Stimulated activated effector memory CD8-positive, alpha-beta T cell treated with anti-CD3 and anti-CD28 coated beads, Interleukin-12 subunit alpha, Interleukin-12 subunit beta, amount 100 ng/mL, for 72 hours (primary cell): ENCODE measurements around the gene COX10.
"Not testable (repeated sequence)": the region's sequence is repeated elsewhere in the genome, so short reads cannot be mapped to it uniquely, and the experiment has no call there.

Experiments used
- ATAC-seq: fragments of 150-1000 bp; cut with Tn5 transposase; 2 replicates; pipeline ENCODE4 v1.10.0; 2021
- DNase-seq, 2 donors: peaks; one replicate each; pipeline ENCODE4 v3.0.0; 2021 to 2022; ENCODE audit warnings: low spot score in 2 of 2
- H3K27ac Mint-ChIP-seq: one replicate; pipeline ENCODE4 v1.8.0; 2022; ENCODE audit warnings: mild to moderate bottlenecking, mixed read lengths
- H3K36me3 Mint-ChIP-seq: one replicate; pipeline ENCODE4 v1.8.0; 2022; ENCODE audit warnings: mild to moderate bottlenecking, mixed read lengths
- H3K4me1 Mint-ChIP-seq: one replicate; pipeline ENCODE4 v1.8.0; 2022; ENCODE audit warnings: mixed read lengths
- H3K4me3 Mint-ChIP-seq: one replicate; pipeline ENCODE4 v1.8.0; 2022; ENCODE audit warnings: mild to moderate bottlenecking, mixed read lengths
- H3K9me3 Mint-ChIP-seq: one replicate; pipeline ENCODE4 v1.8.0; 2022; ENCODE audit warnings: mixed read lengths

Gene COX10

GRCh38 chr17:14209215-14209614, 139.9 kb downstream of the COX10 start:
- Mint-ChIP-seq H3K9me3 (peaks cover 2% of the 10 kb centered on the region), H3K4me3 (no peak overlapping the region), H3K36me3 (peaks cover 32% of the 10 kb centered on the region), H3K27ac (no peak overlapping the region), H3K4me1 (peaks cover 42% of the 10 kb centered on the region)
- ATAC-seq = no peak
- no peak for DNase-seq

GRCh38 chr17:14211246-14211645, 141.9 kb downstream of the COX10 start:
- ATAC-seq = peak; percentile 34
- no peak for DNase-seq
- H3K4me1 Mint-ChIP-seq = peaks cover 21% of the 10 kb centered on the region
- no peak overlapping the region for H3K4me3 Mint-ChIP-seq
- H3K9me3 Mint-ChIP-seq = peaks cover 2% of the 10 kb centered on the region
- H3K27ac Mint-ChIP-seq = peak overlapping the region; percentile 53
- peaks cover 17% of the 10 kb centered on the region for H3K36me3 Mint-ChIP-seq

- Mint-ChIP-seq H3K27ac (no peak overlapping the region), H3K4me3 (no peak overlapping the region), H3K9me3 (peaks cover 2% of the 10 kb centered on the region), H3K4me1 (peaks cover 18% of the 10 kb centered on the region), H3K36me3 (peaks cover 17% of the 10 kb centered on the region)
- DNase-seq = no peak
- ATAC-seq = no peak
Observed at GRCh38 chr17:14211801-14212200, 142.5 kb downstream of the COX10 start.

- Mint-ChIP-seq H3K4me1 (peaks cover 15% of the 10 kb centered on the region), H3K9me3 (peaks cover 2% of the 10 kb centered on the region), H3K27ac (no peak overlapping the region), H3K4me3 (no peak overlapping the region), H3K36me3 (peaks cover 14% of the 10 kb centered on the region)
- ATAC-seq (no peak), DNase-seq (no peak)
Observed at GRCh38 chr17:14212401-14212800, 143.1 kb downstream of the COX10 start.

GRCh38 chr17:14214271-14214670, 145.0 kb downstream of the COX10 start:
- no peak overlapping the region for H3K4me3 Mint-ChIP-seq
- peaks cover 10% of the 10 kb centered on the region for H3K36me3 Mint-ChIP-seq
- peaks cover 11% of the 10 kb centered on the region for H3K4me1 Mint-ChIP-seq
- ATAC-seq (no peak), DNase-seq (no peak)
- H3K27ac Mint-ChIP-seq = peak overlapping the region; percentile 48
- peaks cover 2% of the 10 kb centered on the region for H3K9me3 Mint-ChIP-seq

GRCh38 chr17:14222611-14223010, 153.3 kb downstream of the COX10 start:
- H3K36me3 Mint-ChIP-seq = no peaks in the 10 kb centered on the region
- H3K9me3 Mint-ChIP-seq = no peaks in the 10 kb centered on the region
- H3K27ac Mint-ChIP-seq = no peak overlapping the region
- H3K4me1 Mint-ChIP-seq = no peaks in the 10 kb centered on the region
- H3K4me3 Mint-ChIP-seq = no peak overlapping the region
- DNase-seq = no peak
- no peak for ATAC-seq

GRCh38 chr17:14225254-14225980, 156.1 kb downstream of the COX10 start:
- no peaks in the 10 kb centered on the region for H3K36me3 Mint-ChIP-seq
- no peaks in the 10 kb centered on the region for H3K4me1 Mint-ChIP-seq
- H3K9me3 Mint-ChIP-seq = no peaks in the 10 kb centered on the region
- H3K4me3 Mint-ChIP-seq = no peak overlapping the region
- DNase-seq = no peak
- no peak for ATAC-seq
- H3K27ac Mint-ChIP-seq = no peak overlapping the region

GRCh38 chr17:14227052-14227451, 157.7 kb downstream of the COX10 start:
- no peak for DNase-seq
- H3K36me3 Mint-ChIP-seq = no peaks in the 10 kb centered on the region

GRCh38 chr17:14228903-14229302, 159.6 kb downstream of the COX10 start:
- Mint-ChIP-seq H3K4me3 (no peak overlapping the region), H3K9me3 (no peaks in the 10 kb centered on the region), H3K27ac (no peak overlapping the region), H3K4me1 (no peaks in the 10 kb centered on the region), H3K36me3 (no peaks in the 10 kb centered on the region)
- ATAC-seq = no peak
- no peak for DNase-seq

More at GRCh38 chr17:14227052-14227451, 157.7 kb downstream of the COX10 start:
- ATAC-seq = no peak
- Mint-ChIP-seq H3K4me1 (no peaks in the 10 kb centered on the region), H3K4me3 (no peak overlapping the region), H3K9me3 (no peaks in the 10 kb centered on the region), H3K27ac (no peak overlapping the region)

GRCh38 chr17:14231187-14231586, 161.9 kb downstream of the COX10 start:
- not testable (repeated sequence) for H3K4me3 Mint-ChIP-seq, H3K9me3 Mint-ChIP-seq, ATAC-seq, H3K4me1 Mint-ChIP-seq, DNase-seq, H3K27ac Mint-ChIP-seq, H3K36me3 Mint-ChIP-seq

- not testable (repeated sequence) for H3K27ac Mint-ChIP-seq, H3K4me3 Mint-ChIP-seq, H3K36me3 Mint-ChIP-seq, H3K9me3 Mint-ChIP-seq, H3K4me1 Mint-ChIP-seq, DNase-seq, ATAC-seq
Observed at GRCh38 chr17:14235047-14235446, 165.7 kb downstream of the COX10 start.

GRCh38 chr17:14236032-14236431, 166.7 kb downstream of the COX10 start:
- DNase-seq, H3K4me1 Mint-ChIP-seq, H3K4me3 Mint-ChIP-seq, H3K36me3 Mint-ChIP-seq, H3K27ac Mint-ChIP-seq, H3K9me3 Mint-ChIP-seq: not testable (repeated sequence)
- ATAC-seq = peak; percentile 26

- not testable (repeated sequence) for ATAC-seq, H3K36me3 Mint-ChIP-seq, H3K4me3 Mint-ChIP-seq, H3K27ac Mint-ChIP-seq, DNase-seq, H3K9me3 Mint-ChIP-seq, H3K4me1 Mint-ChIP-seq
Observed at GRCh38 chr17:14236762-14237161, 167.5 kb downstream of the COX10 start, which contains the start of gene CDRT15. CDRT15 (minus strand) TSS chr17:14236862; CDS start chr17:14236833, 29 bp downstream.

GRCh38 chr17:14239271-14239670, 170.0 kb downstream of the COX10 start:
- not testable (repeated sequence) for ATAC-seq, H3K9me3 Mint-ChIP-seq, H3K4me3 Mint-ChIP-seq, H3K36me3 Mint-ChIP-seq, H3K27ac Mint-ChIP-seq, H3K4me1 Mint-ChIP-seq, DNase-seq

GRCh38 chr17:14245002-14245401, 175.7 kb downstream of the COX10 start:
- ATAC-seq (no peak), DNase-seq (no peak)
- no peaks in the 10 kb centered on the region for H3K9me3 Mint-ChIP-seq
- no peaks in the 10 kb centered on the region for H3K4me1 Mint-ChIP-seq
- H3K27ac Mint-ChIP-seq = no peak overlapping the region
- no peaks in the 10 kb centered on the region for H3K36me3 Mint-ChIP-seq
- no peak overlapping the region for H3K4me3 Mint-ChIP-seq

GRCh38 chr17:14245629-14246028, 176.3 kb downstream of the COX10 start:
- ATAC-seq (no peak), DNase-seq (no peak)
- no peaks in the 10 kb centered on the region for H3K4me1 Mint-ChIP-seq
- no peak overlapping the region for H3K4me3 Mint-ChIP-seq
- no peaks in the 10 kb centered on the region for H3K36me3 Mint-ChIP-seq
- no peak overlapping the region for H3K27ac Mint-ChIP-seq
- no peaks in the 10 kb centered on the region for H3K9me3 Mint-ChIP-seq
